GM18507 (cell line): ENCODE results near the gene COA8.

Source experiments
- DNase-seq: peaks from one replicate; pipeline ENCODE4 v3.0.0; 2011; ENCODE audit warnings: low read depth; ENCODE audit not compliant: insufficient read length; ENCODE audit errors: extremely low spot score
- FAIRE-seq: peaks from 2 replicates; lab custom pipeline; 2011; peaks lifted over from hg19 to GRCh38; lab: Jason Lieb, UNC

Gene COA8

DNA sequence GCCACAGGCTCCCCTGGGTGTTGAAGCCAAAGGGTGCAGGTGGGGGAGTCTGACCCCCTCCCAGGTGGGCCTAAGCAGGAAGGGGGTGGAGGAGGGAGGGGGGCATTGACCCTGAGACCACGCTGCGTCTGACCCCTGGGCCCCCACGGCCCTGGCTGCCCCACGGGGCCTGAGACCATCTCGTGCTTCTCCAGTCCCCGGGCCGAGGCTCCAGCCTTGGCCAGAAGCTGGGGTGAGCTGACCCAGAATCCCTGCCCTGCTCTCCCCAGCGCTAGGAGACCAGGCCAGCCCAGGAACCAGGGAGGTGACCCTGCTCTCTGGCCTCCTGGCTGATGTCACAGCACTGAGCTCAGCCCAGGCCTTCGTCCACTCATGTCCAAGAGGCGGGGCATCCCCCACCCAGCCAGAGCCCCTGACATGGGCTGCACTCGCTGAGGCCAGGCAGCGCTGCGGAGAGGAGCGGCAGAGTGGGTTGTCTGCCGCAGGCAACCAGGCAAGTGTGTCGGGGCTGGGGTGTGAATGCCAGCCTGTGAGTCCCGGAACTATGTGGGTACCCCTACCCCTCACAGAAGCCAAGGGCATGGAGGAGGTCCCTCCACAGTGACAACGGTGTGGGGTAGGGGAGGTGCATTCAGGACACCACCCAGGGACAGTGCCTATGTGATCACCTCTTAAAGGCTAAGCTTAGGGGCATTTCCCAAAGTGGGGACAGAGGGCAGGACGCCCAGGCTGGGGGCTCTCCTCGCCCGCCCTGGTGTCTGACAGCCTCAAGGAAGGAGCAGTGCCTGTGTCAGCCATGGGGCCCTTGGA is 27.5 kb upstream of the COA8 start:
- DNase-seq (no peak), FAIRE-seq (no peak)

DNA sequence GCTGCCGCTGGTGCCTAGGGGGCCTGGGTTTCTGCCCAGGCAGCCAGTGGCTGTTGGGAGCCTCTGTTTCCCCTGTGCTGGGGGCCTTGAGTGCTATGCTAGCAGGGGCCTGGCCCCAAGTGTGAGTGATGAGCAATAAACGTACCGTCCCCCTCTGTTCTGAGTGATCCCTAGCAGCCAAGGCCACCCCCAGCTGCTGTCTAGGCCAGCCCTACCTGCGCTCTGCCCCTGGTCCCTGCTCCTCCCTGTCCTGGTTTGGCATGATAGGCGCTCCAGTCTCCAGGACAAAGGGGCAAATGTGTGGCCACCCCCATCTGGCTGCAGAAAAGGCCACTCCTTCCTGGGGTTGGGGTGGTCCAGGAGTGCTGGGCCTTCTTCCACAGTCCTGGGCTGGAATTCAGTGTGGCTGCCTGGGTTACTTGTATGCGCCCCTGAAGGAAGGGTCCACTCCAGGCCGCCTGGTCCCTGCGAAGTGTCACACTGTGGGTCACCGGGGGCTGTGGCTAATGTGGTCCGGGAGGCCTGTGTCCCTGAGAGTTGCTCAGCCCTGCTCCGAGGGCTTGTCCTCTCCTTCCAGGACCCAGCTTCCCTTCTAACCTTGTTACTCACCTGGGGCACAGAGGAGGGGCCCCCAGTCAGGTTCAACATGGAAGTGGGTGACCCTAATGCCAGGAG is 26.7 kb upstream of the COA8 start:
- DNase-seq (no peak), FAIRE-seq (no peak)

- no peak for DNase-seq
- FAIRE-seq: no peak
These were observed 26.1 kb upstream of the COA8 start for GRCh38 chr14:103536693-103537092.

DNA sequence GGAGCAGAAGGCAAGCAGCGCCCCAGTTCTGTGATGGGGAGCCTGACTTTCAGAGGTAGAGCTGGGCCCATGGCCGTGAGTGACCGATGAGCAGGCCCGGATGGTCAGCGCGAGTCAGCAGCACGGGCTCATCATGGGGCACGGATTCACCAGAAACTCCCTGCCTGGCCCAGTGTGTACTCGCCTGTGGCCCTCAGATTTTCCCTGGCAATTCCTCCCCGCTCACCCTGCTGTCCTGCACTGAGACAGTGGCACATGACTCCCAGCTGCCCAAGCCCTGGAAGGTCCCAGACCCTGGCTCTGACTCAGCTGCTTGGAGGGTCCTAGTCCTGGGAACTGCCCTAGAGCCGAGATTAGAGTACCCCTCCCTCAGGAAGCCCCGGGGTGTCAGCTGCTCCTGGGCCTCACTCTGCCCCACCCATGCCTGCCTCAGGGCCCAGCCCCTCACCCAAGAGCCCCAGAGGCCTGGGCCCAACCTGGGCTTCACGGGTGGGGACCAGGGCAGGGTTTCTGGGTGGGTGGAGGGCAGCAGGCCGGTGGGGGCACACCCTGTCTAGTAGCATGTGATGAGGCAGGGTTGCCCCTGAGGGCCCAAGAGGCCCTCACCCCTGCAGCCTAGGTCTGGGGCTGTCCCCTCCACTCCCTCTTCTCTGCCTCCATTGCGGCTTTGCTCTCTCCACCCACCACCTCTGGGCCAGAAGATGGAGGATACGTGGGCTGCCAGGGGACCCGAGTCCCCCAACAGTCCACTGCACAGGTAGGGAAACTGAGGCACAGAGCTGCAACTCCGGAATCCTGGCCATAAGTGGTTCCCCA is 25.4 kb upstream of the COA8 start:
- FAIRE-seq: no peak
- no peak for DNase-seq

- FAIRE-seq (no peak), DNase-seq (no peak)
These were observed 24.3 kb upstream of the COA8 start for GRCh38 chr14:103538291-103539055.

GRCh38 chr14:103539056-103539825 is 23.5 kb upstream of the COA8 start:
- FAIRE-seq (no peak), DNase-seq (no peak)

GRCh38 chr14:103540821-103541708 is 21.7 kb upstream of the COA8 start:
- no peak for DNase-seq
- FAIRE-seq: no peak

GRCh38 chr14:103541709-103542604 is 20.8 kb upstream of the COA8 start:
- no peak for DNase-seq
- no peak for FAIRE-seq

GRCh38 chr14:103542605-103543088 is 20.1 kb upstream of the COA8 start:
- FAIRE-seq: no peak
- DNase-seq: no peak

DNA sequence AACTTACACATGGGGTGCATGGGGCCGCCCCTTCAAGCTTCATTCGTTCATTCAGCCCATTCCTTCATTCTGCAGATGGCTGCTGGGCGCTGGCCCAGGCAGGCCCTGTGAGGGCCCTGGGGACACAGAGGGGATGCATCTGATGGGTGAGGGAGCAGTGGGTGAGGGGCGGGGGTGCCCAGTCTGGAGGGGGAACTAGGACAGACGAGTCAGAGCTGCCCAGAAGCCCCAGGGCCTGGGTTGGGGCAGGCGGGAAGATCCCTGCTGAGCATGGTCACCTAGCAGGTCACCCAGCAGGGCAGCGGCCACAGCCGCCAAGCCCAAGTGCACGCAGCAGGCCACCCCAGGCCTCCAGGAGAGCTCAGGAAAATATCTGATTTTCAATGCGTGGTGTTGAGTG is 19.6 kb upstream of the COA8 start:
- FAIRE-seq (no peak), DNase-seq (no peak)

DNA sequence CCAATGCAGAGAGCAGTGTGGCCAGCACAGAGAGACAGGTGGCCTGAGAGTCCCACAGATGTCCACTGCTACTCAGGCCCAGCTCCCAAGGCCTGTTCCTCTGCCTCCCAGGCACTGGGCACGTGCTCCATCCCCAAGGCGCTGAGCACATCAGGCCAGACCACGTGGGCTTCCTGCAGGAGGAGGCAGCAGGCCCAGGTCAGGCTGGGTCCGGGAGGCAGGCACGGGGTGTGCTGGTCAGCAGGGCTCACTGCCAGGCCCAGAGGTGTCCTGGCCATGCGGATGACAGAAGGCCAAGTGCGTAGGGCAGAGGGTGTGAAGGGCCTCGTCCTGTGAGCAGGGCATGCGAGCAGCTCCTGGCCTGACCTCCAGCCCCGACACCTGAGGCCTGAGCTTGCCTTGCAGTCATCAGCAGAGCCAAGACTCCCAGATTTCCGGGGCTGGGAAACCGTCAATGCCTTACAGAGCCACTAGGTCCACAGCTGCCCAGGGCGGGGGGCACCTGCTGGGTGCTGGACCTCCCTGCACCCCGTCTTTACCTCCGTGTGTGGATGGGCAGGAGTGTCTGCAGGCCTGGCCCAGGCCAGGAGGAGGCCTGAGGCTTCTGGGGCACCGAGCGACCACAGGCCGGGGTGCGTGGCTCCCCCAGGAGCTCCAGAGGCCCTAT is 18.9 kb upstream of the COA8 start:
- no peak for FAIRE-seq
- DNase-seq: no peak

- no peak for FAIRE-seq
- no peak for DNase-seq
These were observed 18.2 kb upstream of the COA8 start for GRCh38 chr14:103544388-103545218.

DNA sequence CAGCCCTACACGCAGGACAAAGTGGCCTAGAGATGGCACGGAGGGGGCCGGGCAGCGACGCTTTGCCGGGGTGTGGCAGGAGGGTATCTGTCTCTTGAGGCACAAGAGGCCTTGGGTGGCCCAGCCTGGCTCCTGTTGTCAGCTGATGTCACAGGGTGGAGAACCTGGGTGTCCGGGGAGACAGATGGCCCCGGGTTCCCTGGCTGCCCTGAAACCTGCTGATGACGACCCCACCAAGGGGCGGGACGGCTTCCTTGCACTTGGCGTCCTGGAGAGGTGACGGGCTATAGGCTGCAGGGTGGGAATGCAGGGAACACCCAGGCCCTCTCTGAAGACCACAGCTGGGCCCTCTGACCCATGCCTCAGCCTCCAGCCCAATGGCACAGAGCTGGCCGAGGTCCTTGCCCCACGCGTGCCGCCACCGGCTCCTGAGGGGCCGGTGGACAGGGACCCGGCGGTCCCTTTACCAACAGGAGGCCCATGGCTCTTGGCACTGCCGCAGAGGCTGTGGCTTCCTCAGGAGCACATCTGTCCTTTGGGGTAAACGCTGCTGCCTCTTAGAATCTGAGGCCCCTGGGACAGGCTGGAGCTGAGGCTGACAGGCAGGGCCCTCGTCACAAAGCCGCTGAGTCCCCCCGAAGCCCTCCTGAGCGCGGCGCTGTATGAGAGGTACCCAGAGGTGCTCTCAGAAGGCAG is 17.4 kb upstream of the COA8 start:
- FAIRE-seq (no peak), DNase-seq (no peak)

GRCh38 chr14:103545915-103546651 is 16.7 kb upstream of the COA8 start:
- no peak for FAIRE-seq
- no peak for DNase-seq
